Tibial artery (tissue), 4 donors: ENCODE measurements around the gene ANKRD49.

Source experiments
- DNase-seq, 2 donors: peaks; one replicate each; pipeline ENCODE4 v3.0.0-alpha.2; 2019
- H3K27ac ChIP-seq, 2 donors: fragments of 200-600 bp; sonication (generic) in 1 of 2; 1 replicate in 1 of 2; 2 replicates in 1 of 2; pipeline ENCODE4 v1.5.1; 2018 to 2019; ENCODE audit warnings: mild to moderate bottlenecking in 1 of 2
- H3K27me3 ChIP-seq, 2 donors: fragments of 200-600 bp; sonication (generic) in 1 of 2; one replicate each; pipeline versions ENCODE4 v1.5.1 to v1.6.0; 2016 to 2019
- H3K36me3 ChIP-seq, 3 donors: fragments of 200-600 bp; sonication (generic) in 2 of 3; one replicate each; pipeline ENCODE4 v1.5.1; 2016 to 2019; ENCODE audit warnings: mild to moderate bottlenecking in 2 of 3
- H3K4me1 ChIP-seq, 4 donors: fragments of 200-600 bp; sonication (generic) in 2 of 4; 1 replicate in 3 of 4; 2 replicates in 1 of 4; pipeline ENCODE4 v1.5.1; 2016 to 2019
- H3K4me3 ChIP-seq, 2 donors: fragments of 200-600 bp; sonication (generic) in 1 of 2; 1 replicate in 1 of 2; 2 replicates in 1 of 2; pipeline ENCODE4 v1.5.1; 2018 to 2019; ENCODE audit warnings: mild to moderate bottlenecking in 2 of 2
- H3K9me3 ChIP-seq, 3 donors: fragments of 200-600 bp; sonication (generic) in 1 of 3; one replicate each; pipeline ENCODE4 v1.5.1; 2016 to 2019
- CTCF ChIP-seq, 2 experiments: fragments of 200-600 bp in 1 of 2; fragments of 450-650 bp in 1 of 2; IDR thresholded peaks; one replicate each; pipeline ENCODE4 v1.5.1; 2017 to 2019; ENCODE audit warnings: antibody characterized with exemption in 2 of 2, mild to moderate bottlenecking in 1 of 2, moderate library complexity in 1 of 2
- intact Hi-C: fragments of 100-400 bp; cut with DNase I; formaldehyde crosslinking; loops from one replicate; pipeline ENCODE4 v1.15.0; 2023; ENCODE audit warnings: low total_unique reads

Gene ANKRD49

GRCh38 chr11:94526645-94527438 lies 33.1 kb downstream of the ANKRD49 start:
- H3K4me3 ChIP-seq = no peak overlapping the region
- intact Hi-C loops = no loop called here
- no peaks in the 10 kb centered on the region for H3K36me3 ChIP-seq
- no peak for DNase-seq
- no peaks in the 10 kb centered on the region for H3K9me3 ChIP-seq
- H3K4me1 ChIP-seq = no peaks in the 10 kb centered on the region
- H3K27me3 ChIP-seq = no peaks in the 10 kb centered on the region
- H3K27ac ChIP-seq = no peak overlapping the region
- no peak for TF ChIP-seq CTCF (IDR thresholded peaks at IDR 0.05)

- no peak for TF ChIP-seq CTCF (IDR thresholded peaks at IDR 0.05)
- Histone ChIP-seq H3K4me1 (no peaks in the 10 kb centered on the region), H3K27me3 (no peaks in the 10 kb centered on the region), H3K9me3 (no peaks in the 10 kb centered on the region), H3K36me3 (no peaks in the 10 kb centered on the region), H3K27ac (peak overlapping the region in 1 of 2 donors; percentile 17), H3K4me3 (no peak overlapping the region)
- no peak for DNase-seq
- intact Hi-C loops = no loop called here
Observed at GRCh38 chr11:94528551-94528950, 34.8 kb downstream of the ANKRD49 start.

GRCh38 chr11:94532211-94532610 lies 38.4 kb downstream of the ANKRD49 start:
- H3K4me1 ChIP-seq = peaks cover 0 to 10% (median 2%) of the 10 kb centered on the region in 4 donors
- no peak for TF ChIP-seq CTCF (IDR thresholded peaks at IDR 0.05)
- H3K4me3 ChIP-seq = no peak overlapping the region
- no peaks in the 10 kb centered on the region for H3K9me3 ChIP-seq
- DNase-seq = no peak
- intact Hi-C loops = no loop called here
- H3K36me3 ChIP-seq = no peaks in the 10 kb centered on the region
- peak overlapping the region in 1 of 2 donors; percentile 61 for H3K27ac ChIP-seq
- H3K27me3 ChIP-seq = no peaks in the 10 kb centered on the region

GRCh38 chr11:94533206-94533605 lies 39.4 kb downstream of the ANKRD49 start:
- Histone ChIP-seq H3K36me3 (no peaks in the 10 kb centered on the region), H3K4me3 (no peak overlapping the region), H3K27ac (peak overlapping the region; percentile 36 to 61), H3K4me1 (peaks cover 0 to 15% (median 4%) of the 10 kb centered on the region in 4 donors), H3K27me3 (no peaks in the 10 kb centered on the region), H3K9me3 (no peaks in the 10 kb centered on the region)
- intact Hi-C loops = no loop called here
- TF ChIP-seq CTCF (IDR thresholded peaks at IDR 0.05) = no peak
- no peak for DNase-seq

GRCh38 chr11:94533696-94534630 lies 40.2 kb downstream of the ANKRD49 start:
- peak in 1 of 2 donors; percentile 62 for DNase-seq
- H3K36me3 ChIP-seq = no peaks in the 10 kb centered on the region
- H3K27me3 ChIP-seq = no peaks in the 10 kb centered on the region
- intact Hi-C loops = no loop called here
- peaks cover 0 to 15% (median 4%) of the 10 kb centered on the region in 4 donors for H3K4me1 ChIP-seq
- no peak overlapping the region for H3K4me3 ChIP-seq
- H3K9me3 ChIP-seq = no peaks in the 10 kb centered on the region
- H3K27ac ChIP-seq = peak overlapping the region; percentile 36 to 61
- TF ChIP-seq CTCF (IDR thresholded peaks at IDR 0.05) = no peak
